Neutrophil (primary cell): ENCODE results near the gene GLP1R.

Experiments
- H3K27ac ChIP-seq: fragments of 200-600 bp; sonication (generic); 2 replicates; pipeline ENCODE4 v1.5.1; 2016; ENCODE audit warnings: mild to moderate bottlenecking, moderate library complexity
- H3K27me3 ChIP-seq: fragments of 200-600 bp; sonication (generic); 2 replicates; pipeline ENCODE4 v1.6.0; 2016; ENCODE audit warnings: mild to moderate bottlenecking
- H3K36me3 ChIP-seq: fragments of 200-600 bp; sonication (generic); 2 replicates; pipeline ENCODE4 v1.5.1; 2017
- H3K4me1 ChIP-seq, 2 experiments: fragments of 200-600 bp in 1 of 2; sonication (generic) in 1 of 2; 1 replicate in 1 of 2; 2 replicates in 1 of 2; pipeline versions ENCODE4 v1.5.1 to v1.6.1; 2013 to 2016; ENCODE audit warnings: low read depth in 1 of 2, low read length in 1 of 2, mild to moderate bottlenecking in 1 of 2, moderate library complexity in 1 of 2; ENCODE audit not compliant: control insufficient read depth in 1 of 2, insufficient read depth in 1 of 2
- H3K4me3 ChIP-seq, 2 experiments: fragments of 200-600 bp in 1 of 2; sonication (generic) in 1 of 2; 1 replicate in 1 of 2; 2 replicates in 1 of 2; pipeline ENCODE4 v1.5.1; 2013 to 2016; ENCODE audit warnings: low read depth in 1 of 2, low read length in 1 of 2, mild to moderate bottlenecking in 1 of 2, moderate library complexity in 1 of 2
- H3K9me3 ChIP-seq: fragments of 200-600 bp; sonication (generic); 2 replicates; pipeline ENCODE4 v1.5.1; 2016
- CTCF ChIP-seq: fragments of 200-600 bp; sonication (generic); IDR thresholded peaks from 2 replicates; pipeline ENCODE4 v1.5.1; 2016; ENCODE audit warnings: antibody characterized with exemption

Gene GLP1R

GRCh38 chr6:39007575-39007974 is 41.0 kb upstream of the GLP1R start:
- no peak for TF ChIP-seq CTCF
- Histone ChIP-seq H3K4me3 (no peak overlapping the region), H3K27me3 (peaks cover 96% of the 10 kb centered on the region), H3K9me3 (no peaks in the 10 kb centered on the region), H3K27ac (no peak overlapping the region), H3K36me3 (no peaks in the 10 kb centered on the region), H3K4me1 (no peaks in the 10 kb centered on the region)

GRCh38 chr6:39008737-39009136 is 39.8 kb upstream of the GLP1R start:
- no peaks in the 10 kb centered on the region for H3K36me3 ChIP-seq
- peaks cover 93% of the 10 kb centered on the region for H3K27me3 ChIP-seq
- H3K9me3 ChIP-seq: no peaks in the 10 kb centered on the region
- no peak overlapping the region for H3K4me3 ChIP-seq
- H3K27ac ChIP-seq: no peak overlapping the region
- no peak for TF ChIP-seq CTCF
- no peaks in the 10 kb centered on the region for H3K4me1 ChIP-seq

GRCh38 chr6:39009476-39009875 is 39.1 kb upstream of the GLP1R start:
- H3K36me3 ChIP-seq: no peaks in the 10 kb centered on the region
- H3K27me3 ChIP-seq: peaks cover 93% of the 10 kb centered on the region
- no peak for TF ChIP-seq CTCF
- H3K27ac ChIP-seq: no peak overlapping the region
- H3K9me3 ChIP-seq: no peaks in the 10 kb centered on the region
- no peak overlapping the region for H3K4me3 ChIP-seq
- H3K4me1 ChIP-seq: no peaks in the 10 kb centered on the region

- no peaks in the 10 kb centered on the region for H3K4me1 ChIP-seq
- no peak for TF ChIP-seq CTCF
- H3K27ac ChIP-seq: no peak overlapping the region
- H3K4me3 ChIP-seq: no peak overlapping the region
- no peaks in the 10 kb centered on the region for H3K36me3 ChIP-seq
- no peaks in the 10 kb centered on the region for H3K9me3 ChIP-seq
- H3K27me3 ChIP-seq: peaks cover 32% of the 10 kb centered on the region
Measured at GRCh38 chr6:39016839-39017546, 31.6 kb upstream of the GLP1R start.

- H3K27ac ChIP-seq: no peak overlapping the region
- H3K36me3 ChIP-seq: no peaks in the 10 kb centered on the region
- H3K9me3 ChIP-seq: no peaks in the 10 kb centered on the region
- H3K27me3 ChIP-seq: peaks cover 27% of the 10 kb centered on the region
- no peak overlapping the region for H3K4me3 ChIP-seq
- no peaks in the 10 kb centered on the region for H3K4me1 ChIP-seq
- no peak for TF ChIP-seq CTCF
Measured at GRCh38 chr6:39017547-39017880, 31.1 kb upstream of the GLP1R start.
